Activated T-helper 17 cell treated with anti-CD3 and anti-CD28 coated beads, Interleukin-2, amount 50 U/mL, for 72 hours (primary cell): ENCODE results near the gene MICU1. TPM values are rescaled to one million over a fixed set of nuclear protein-coding genes. Genes with fewer than 3 reads are reported as not detected.
A peak's percentile ranks its signal among the peaks of the same experiment; 100 is the strongest.

Experiments
- ATAC-seq: fragments of 150-1000 bp; cut with Tn5 transposase; replicated peaks from 2 replicates; pipeline ENCODE4 v1.10.0; 2021; ENCODE audit warnings: mild to moderate bottlenecking, moderate library complexity
- H3K27ac Mint-ChIP-seq: one replicate; pipeline ENCODE4 v1.8.0; 2022; ENCODE audit warnings: mixed read lengths
- H3K27me3 Mint-ChIP-seq: one replicate; pipeline ENCODE4 v1.8.0; 2022; ENCODE audit warnings: mixed read lengths
- H3K36me3 Mint-ChIP-seq: one replicate; pipeline ENCODE4 v1.8.0; 2022; ENCODE audit warnings: low read depth, mild to moderate bottlenecking, mixed read lengths
- H3K4me1 Mint-ChIP-seq: one replicate; pipeline ENCODE4 v1.8.0; 2022; ENCODE audit warnings: mixed read lengths
- H3K4me3 Mint-ChIP-seq: one replicate; pipeline ENCODE4 v1.8.0; 2022; ENCODE audit warnings: mild to moderate bottlenecking, mixed read lengths
- H3K9me3 Mint-ChIP-seq: one replicate; pipeline ENCODE4 v1.8.0; 2022; ENCODE audit warnings: mixed read lengths
- total RNA-seq, 2 donors: library from RNA; stranded (reverse); gene quantifications; one replicate each; pipeline ENCODE4 v1.2.3, GENCODE V29; 2022

MICU1 gene
- total RNA-seq, 2 donors from 2014 or later: 31.4 to 36.6 TPM

- Mint-ChIP-seq H3K9me3 (peaks cover 5% of the 10 kb centered on the region), H3K36me3 (peaks cover 32% of the 10 kb centered on the region), H3K27ac (peak overlapping the region; percentile 90), H3K27me3 (no peaks in the 10 kb centered on the region), H3K4me1 (peaks cover 21% of the 10 kb centered on the region), H3K4me3 (peak overlapping the region; percentile 90)
- ATAC-seq: no peak
These were observed 303.4 kb downstream of the MICU1 start for GRCh38 chr10:72322280-72323058.

- peak overlapping the region; percentile 90 for H3K4me3 Mint-ChIP-seq
- ATAC-seq: no peak
- peaks cover 5% of the 10 kb centered on the region for H3K9me3 Mint-ChIP-seq
- H3K36me3 Mint-ChIP-seq: peaks cover 27% of the 10 kb centered on the region
- peak overlapping the region; percentile 90 for H3K27ac Mint-ChIP-seq
- no peaks in the 10 kb centered on the region for H3K27me3 Mint-ChIP-seq
- peaks cover 25% of the 10 kb centered on the region for H3K4me1 Mint-ChIP-seq
These were observed 303.9 kb downstream of the MICU1 start for GRCh38 chr10:72322030-72322279.

GRCh38 chr10:72321248-72322029 is 304.4 kb downstream of the MICU1 start:
- no peaks in the 10 kb centered on the region for H3K27me3 Mint-ChIP-seq
- peaks cover under 1% of the 10 kb centered on the region for H3K9me3 Mint-ChIP-seq
- H3K27ac Mint-ChIP-seq: peak overlapping the region; percentile 90
- peaks cover 22% of the 10 kb centered on the region for H3K4me1 Mint-ChIP-seq
- peak overlapping the region; percentile 90 for H3K4me3 Mint-ChIP-seq
- ATAC-seq: no peak
- peaks cover 21% of the 10 kb centered on the region for H3K36me3 Mint-ChIP-seq

- Mint-ChIP-seq H3K4me1 (peaks cover 28% of the 10 kb centered on the region), H3K27me3 (no peaks in the 10 kb centered on the region), H3K36me3 (peaks cover 21% of the 10 kb centered on the region), H3K9me3 (no peaks in the 10 kb centered on the region), H3K4me3 (peak overlapping the region; percentile 90), H3K27ac (peak overlapping the region; percentile 88)
- ATAC-seq: peak; percentile 82
These were observed 305.1 kb downstream of the MICU1 start for GRCh38 chr10:72320676-72321247.

GRCh38 chr10:72319416-72320254 is 306.2 kb downstream of the MICU1 start:
- Mint-ChIP-seq H3K4me1 (peaks cover 33% of the 10 kb centered on the region), H3K27me3 (no peaks in the 10 kb centered on the region), H3K9me3 (no peaks in the 10 kb centered on the region), H3K4me3 (peak overlapping the region; percentile 90), H3K36me3 (peaks cover 21% of the 10 kb centered on the region), H3K27ac (peak overlapping the region; percentile 96)
- peak; percentile 70 for ATAC-seq

GRCh38 chr10:72318418-72319262 is 307.2 kb downstream of the MICU1 start:
- H3K9me3 Mint-ChIP-seq: no peaks in the 10 kb centered on the region
- ATAC-seq: no peak
- H3K36me3 Mint-ChIP-seq: peaks cover 21% of the 10 kb centered on the region
- H3K4me1 Mint-ChIP-seq: peaks cover 33% of the 10 kb centered on the region
- peak overlapping the region; percentile 90 for H3K4me3 Mint-ChIP-seq
- H3K27ac Mint-ChIP-seq: peak overlapping the region; percentile 96
- H3K27me3 Mint-ChIP-seq: no peaks in the 10 kb centered on the region

Other genes with a start within 250 kb of the MICU1 start
- gene MCU, start 66.1 kb upstream of the MICU1 start, total RNA-seq: 10 to 100 TPM; 12.5 to 19.1 TPM